ENCODE data around the gene SALL2. TPM values are rescaled to one million over a fixed set of nuclear protein-coding genes. Genes with fewer than 3 reads are reported as not detected.

The SALL2 gene
- total RNA-seq, 1 experiment from 2014 or later = 7.1 TPM

GRCh38 chr14:21494902-21495762, 31.0 kb downstream of the SALL2 start:
- no peak for DNase-seq (ENCODE audit: low read depth)

GRCh38 chr14:21486640-21487087, 39.5 kb downstream of the SALL2 start:
- DNase-seq (ENCODE audit: low read depth) = peak; percentile 60

- DNase-seq (ENCODE audit: low read depth) = peak; percentile 98
These were observed 49.0 kb downstream of the SALL2 start, which contains the start of the genes RAB2B and TOX4 for GRCh38 chr14:21476925-21477681. TSS of gene RAB2B (minus strand) at chr14:21476959. CDS start at chr14:21476872, 87 bp downstream. TSS of gene TOX4 (plus strand) at chr14:21477195. CDS start at chr14:21477279, 84 bp downstream.

GRCh38 chr14:21476523-21476924, 49.6 kb downstream of the SALL2 start:
- DNase-seq (ENCODE audit: low read depth) = no peak

GRCh38 chr14:21475767-21476522, 50.2 kb downstream of the SALL2 start:
- no peak for DNase-seq (ENCODE audit: low read depth)

Other genes starting within 250 kb of the SALL2 start
- not detected in 2 replicates for gene RPGRIP1, start 246.3 kb downstream of the SALL2 start, total RNA-seq (2014; rRNA removed)
- 123 and 132 TPM in 2 replicates for gene SUPT16H, start 142.3 kb downstream of the SALL2 start, total RNA-seq (2014; rRNA removed)
- gene CHD8, start 70.2 kb downstream of the SALL2 start, total RNA-seq (2014; rRNA removed) = 49.1 and 50.1 TPM in 2 replicates
- 36.5 and 39.9 TPM in 2 replicates for gene RAB2B, start 49.4 kb downstream of the SALL2 start, total RNA-seq (2014; rRNA removed)
- 30.7 and 44.7 TPM in 2 replicates for gene TOX4, start 49.2 kb downstream of the SALL2 start, total RNA-seq (2014; rRNA removed)
- gene METTL3, start 15.0 kb downstream of the SALL2 start, total RNA-seq (2014; rRNA removed) = 74.3 and 85.0 TPM in 2 replicates
- gene OR10G3, start 53.7 kb upstream of the SALL2 start, total RNA-seq (2014; rRNA removed) = not detected in 2 replicates
- gene OR10G2, start 108.6 kb upstream of the SALL2 start, total RNA-seq (2014; rRNA removed) = not detected in 2 replicates
- not detected in 2 replicates for gene OR4E2, start 127.5 kb upstream of the SALL2 start, total RNA-seq (2014; rRNA removed)
- gene OR4E1, start 147.5 kb upstream of the SALL2 start, total RNA-seq (2014; rRNA removed) = 0.06 TPM in 1 of 2 replicates, not detected in the other

Data from LHCN-M2 (cell line).